A549 treated with dexamethasone at 1 μM for 4 hours (cell line): ENCODE results near the gene TFAP2B. TPM values are rescaled to one million over a fixed set of nuclear protein-coding genes. Genes with fewer than 3 reads are reported as not detected.

Experiments used
- total RNA-seq: library from RNA; stranded (reverse); fragments of 200-300 nt; extraction: Qiagen RNA extraction; gene quantifications from 5 replicates; pipeline ENCODE4 v1.2.3, GENCODE V29; 2022

The TFAP2B gene
- not detected in 5 replicates for total RNA-seq

GRCh38 chr6:50818673-50819072, at the start of gene TFAP2B:
TFAP2B (plus strand) TSS chr6:50818871; CDS start chr6:50818892, 21 bp downstream.

Other genes with a start within 250 kb of the TFAP2B start
- not detected in 5 replicates for gene TFAP2D, start 105.3 kb upstream of the TFAP2B start, total RNA-seq